SK-N-SH (cell line): Measurements from ENCODE around the gene C8A.

Experiments
- GABPA ChIP-seq: IDR thresholded peaks from 2 replicates; pipeline ENCODE4 v1.4.0; 2012; ENCODE audit warnings: low read depth, mild to moderate bottlenecking
- RFX5 ChIP-seq: IDR thresholded peaks from 2 replicates; pipeline ENCODE4 v1.6.1; 2012; ENCODE audit warnings: mild to moderate bottlenecking, improper control_type of control experiment, low read length

DNA sequence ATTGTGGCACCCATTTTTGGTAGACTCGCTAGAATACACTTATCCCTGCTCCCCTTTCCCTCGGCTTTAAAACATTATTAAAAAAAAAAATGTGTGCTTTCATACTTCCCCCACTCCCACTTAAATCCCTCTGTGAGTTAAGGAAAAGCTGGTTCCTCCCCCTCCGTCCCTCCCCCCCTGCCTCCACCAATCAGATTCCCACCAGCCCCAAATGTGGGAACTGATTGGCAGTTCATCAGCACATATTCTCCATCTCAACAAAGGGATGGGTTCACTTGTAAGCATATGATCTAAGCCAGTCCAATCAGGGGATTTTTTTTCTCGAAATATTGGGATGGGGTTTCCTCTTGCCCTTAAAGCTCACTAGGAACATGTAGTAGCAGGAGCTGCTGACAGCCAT is 24.5 kb upstream of the C8A start:
- no peak for TF ChIP-seq GABPA
- no peak for TF ChIP-seq RFX5
